ENCODE results near the gene SPPL3.
"Not testable (repeated sequence)": the region's sequence is repeated elsewhere in the genome, so short reads cannot be mapped to it uniquely, and the experiment has no call there.

The SPPL3 gene

DNA sequence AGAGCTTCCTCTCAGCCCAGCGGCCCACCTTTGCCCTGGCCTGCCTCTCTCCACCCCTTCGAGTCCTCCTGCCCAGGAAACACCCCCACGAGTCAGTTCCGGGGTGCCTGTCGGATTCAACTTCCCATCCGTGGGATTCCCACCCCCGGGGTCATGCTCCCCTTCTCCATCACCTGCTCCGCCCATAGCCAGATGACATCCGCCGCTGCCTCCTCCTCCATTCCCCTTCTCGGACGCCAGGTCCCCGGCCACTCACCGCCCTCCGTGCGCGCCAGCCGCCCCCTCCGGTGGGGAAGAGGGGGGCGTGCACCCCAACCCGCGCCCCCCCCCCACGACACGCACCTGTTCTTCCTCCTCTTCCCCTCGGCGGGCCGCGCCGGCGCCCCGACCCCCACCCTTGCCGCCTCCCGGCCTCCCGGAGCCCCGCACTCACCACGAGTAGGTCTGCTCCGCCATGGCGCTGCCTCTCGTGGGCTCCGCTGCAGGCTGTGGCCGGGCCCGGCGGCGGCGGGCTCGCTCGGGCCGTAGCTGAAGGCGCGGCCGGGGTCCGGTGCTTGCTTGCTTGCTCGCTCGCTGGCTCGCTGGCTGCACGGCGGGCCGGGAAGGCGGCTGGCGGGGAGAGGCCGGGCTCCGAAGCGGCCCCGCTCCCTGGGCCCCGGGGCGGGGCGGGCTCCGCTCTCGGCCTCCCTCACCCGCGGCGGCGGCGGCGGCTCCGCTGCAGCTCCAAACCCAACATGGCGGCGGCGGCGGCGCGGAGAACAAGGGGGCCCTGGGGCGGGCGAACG lies 554 bp downstream of the SPPL3 start:
- Histone ChIP-seq H3K9me3 (ENCODE audit: severe bottlenecking) (no peaks in the 10 kb centered on the region), H3K27ac (peak overlapping the region; percentile 83), H3K27me3 (ENCODE audit: insufficient read depth, low read depth, severe bottlenecking) (no peaks in the 10 kb centered on the region), H3K4me3 (ENCODE audit: low read depth, low read length) (peak overlapping the region; percentile 58), H3K36me3 (peaks cover 22% of the 10 kb centered on the region)
- TF ChIP-seq, protein P1, sequence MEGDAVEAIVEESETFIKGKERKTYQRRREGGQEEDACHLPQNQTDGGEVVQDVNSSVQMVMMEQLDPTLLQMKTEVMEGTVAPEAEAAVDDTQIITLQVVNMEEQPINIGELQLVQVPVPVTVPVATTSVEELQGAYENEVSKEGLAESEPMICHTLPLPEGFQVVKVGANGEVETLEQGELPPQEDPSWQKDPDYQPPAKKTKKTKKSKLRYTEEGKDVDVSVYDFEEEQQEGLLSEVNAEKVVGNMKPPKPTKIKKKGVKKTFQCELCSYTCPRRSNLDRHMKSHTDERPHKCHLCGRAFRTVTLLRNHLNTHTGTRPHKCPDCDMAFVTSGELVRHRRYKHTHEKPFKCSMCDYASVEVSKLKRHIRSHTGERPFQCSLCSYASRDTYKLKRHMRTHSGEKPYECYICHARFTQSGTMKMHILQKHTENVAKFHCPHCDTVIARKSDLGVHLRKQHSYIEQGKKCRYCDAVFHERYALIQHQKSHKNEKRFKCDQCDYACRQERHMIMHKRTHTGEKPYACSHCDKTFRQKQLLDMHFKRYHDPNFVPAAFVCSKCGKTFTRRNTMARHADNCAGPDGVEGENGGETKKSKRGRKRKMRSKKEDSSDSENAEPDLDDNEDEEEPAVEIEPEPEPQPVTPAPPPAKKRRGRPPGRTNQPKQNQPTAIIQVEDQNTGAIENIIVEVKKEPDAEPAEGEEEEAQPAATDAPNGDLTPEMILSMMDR (IDR thresholded peaks at IDR 0.05; ENCODE audit: low read depth, low read length), result no peak
- DNase-seq, result peak; percentile 56

DNA sequence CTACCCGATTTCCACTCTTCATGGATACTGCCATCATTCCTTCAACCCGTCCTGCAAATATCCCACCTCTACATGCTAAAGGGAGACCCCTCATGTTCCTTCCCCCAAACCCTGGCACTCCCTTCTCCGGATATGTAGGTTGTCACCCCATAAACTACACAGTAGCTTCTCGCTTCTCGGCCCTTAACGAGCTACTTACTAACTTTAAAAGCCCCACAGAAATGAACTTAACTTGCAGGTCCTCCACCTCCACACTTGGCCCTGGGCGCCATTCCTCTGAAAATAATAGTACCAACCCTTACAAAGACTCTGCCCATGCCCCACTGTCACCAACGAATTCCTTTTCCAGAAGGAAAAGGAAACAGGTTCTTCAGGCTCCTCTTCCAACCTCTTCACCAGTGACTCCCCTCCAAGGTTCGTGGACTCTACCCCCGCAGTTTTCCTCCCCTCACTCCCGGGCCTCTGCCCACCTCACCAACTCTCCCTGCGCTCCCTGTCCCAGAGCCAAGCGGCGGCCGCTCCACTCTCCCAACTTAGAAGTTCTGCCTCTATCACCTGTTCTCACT lies 1.2 kb downstream of the SPPL3 start:
- TF ChIP-seq, protein P1 (IDR thresholded peaks at IDR 0.05; ENCODE audit: low read depth, low read length), result no peak
- no peaks in the 10 kb centered on the region for H3K27me3 ChIP-seq (ENCODE audit: insufficient read depth, low read depth, severe bottlenecking)
- no peak overlapping the region for H3K27ac ChIP-seq
- no peak for DNase-seq
- H3K4me3 ChIP-seq (ENCODE audit: low read depth, low read length), result peak overlapping the region; percentile 58
- H3K36me3 ChIP-seq, result peaks cover 25% of the 10 kb centered on the region
- no peaks in the 10 kb centered on the region for H3K9me3 ChIP-seq (ENCODE audit: severe bottlenecking)

DNA sequence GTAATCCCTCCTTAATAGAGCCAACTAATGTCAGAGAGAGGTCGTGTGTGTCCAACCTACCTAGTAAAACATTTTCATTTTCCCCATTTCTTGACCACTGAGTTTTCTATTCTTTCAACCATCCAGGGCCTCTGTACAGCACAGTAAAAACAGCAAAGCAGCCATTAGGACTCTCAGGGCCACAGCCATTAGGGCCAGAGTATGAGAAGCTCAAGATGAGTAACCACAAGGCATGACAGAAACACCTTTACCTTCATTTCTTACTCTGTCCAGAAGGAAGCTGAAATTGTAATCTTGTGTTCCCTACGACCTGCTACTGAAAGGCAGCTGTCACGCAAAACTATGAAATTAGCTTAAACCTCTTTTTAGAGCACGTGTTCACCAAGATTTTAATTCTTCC lies 2.3 kb downstream of the SPPL3 start:
- Histone ChIP-seq H3K27me3 (ENCODE audit: insufficient read depth, low read depth, severe bottlenecking) (no peaks in the 10 kb centered on the region), H3K36me3 (peaks cover 25% of the 10 kb centered on the region), H3K27ac (no peak overlapping the region), H3K9me3 (ENCODE audit: severe bottlenecking) (no peaks in the 10 kb centered on the region), H3K4me3 (ENCODE audit: low read depth, low read length) (no peak overlapping the region)
- no peak for DNase-seq
- TF ChIP-seq, protein P1 (IDR thresholded peaks at IDR 0.05; ENCODE audit: low read depth, low read length), result no peak

DNA sequence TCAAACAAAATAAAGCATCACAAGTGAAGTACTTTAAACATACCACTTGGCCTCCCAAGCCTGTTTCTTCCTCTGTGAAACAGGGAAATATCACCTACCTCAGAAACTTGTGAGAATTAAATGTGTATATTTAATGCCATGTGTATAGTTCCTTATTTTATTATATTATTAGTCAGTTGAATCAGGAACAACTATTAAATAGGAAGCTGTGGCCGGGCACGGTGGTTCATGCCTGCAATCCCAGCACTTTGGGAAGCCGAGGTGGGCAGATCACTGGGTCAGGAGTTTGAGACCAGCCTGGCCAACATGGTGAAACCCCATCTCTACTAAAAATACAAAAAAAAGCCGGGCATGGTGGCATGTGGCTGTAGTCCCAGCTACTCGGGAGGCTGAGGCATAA lies 3.1 kb downstream of the SPPL3 start:
- DNase-seq; H3K4me3 ChIP-seq (ENCODE audit: low read depth, low read length): not testable (repeated sequence)

DNA sequence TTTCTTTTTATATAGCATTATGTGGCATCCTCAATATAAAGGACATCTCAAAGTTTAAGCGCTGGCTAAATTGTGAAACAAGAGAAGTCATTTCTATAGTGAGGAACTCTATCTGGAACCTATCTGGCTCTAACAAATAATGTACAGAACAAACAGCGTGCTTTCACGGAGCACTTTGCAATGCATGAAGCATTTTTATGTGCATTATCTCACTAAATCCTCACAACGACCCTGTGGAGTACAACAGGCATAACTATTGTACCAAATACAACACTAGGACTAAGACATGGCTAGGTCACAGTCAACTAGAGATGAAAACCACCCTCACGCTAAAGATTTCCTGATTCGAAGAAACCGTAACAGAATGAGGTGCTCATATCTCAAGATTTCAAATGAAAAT lies 8.6 kb downstream of the SPPL3 start:
- no peak overlapping the region for H3K27ac ChIP-seq
- H3K4me3 ChIP-seq (ENCODE audit: low read depth, low read length), result no peak overlapping the region
- TF ChIP-seq, protein P1 (IDR thresholded peaks at IDR 0.05; ENCODE audit: low read depth, low read length), result no peak
- peaks cover 23% of the 10 kb centered on the region for H3K36me3 ChIP-seq
- DNase-seq, result no peak
- H3K27me3 ChIP-seq (ENCODE audit: insufficient read depth, low read depth, severe bottlenecking), result no peaks in the 10 kb centered on the region
- no peaks in the 10 kb centered on the region for H3K9me3 ChIP-seq (ENCODE audit: severe bottlenecking)

More for the DNA sequence above, 3.1 kb downstream of the SPPL3 start:
- H3K27me3 ChIP-seq (ENCODE audit: insufficient read depth, low read depth, severe bottlenecking); H3K27ac ChIP-seq; H3K9me3 ChIP-seq (ENCODE audit: severe bottlenecking): not testable (repeated sequence)
- peaks cover 25% of the 10 kb centered on the region for H3K36me3 ChIP-seq

DNA sequence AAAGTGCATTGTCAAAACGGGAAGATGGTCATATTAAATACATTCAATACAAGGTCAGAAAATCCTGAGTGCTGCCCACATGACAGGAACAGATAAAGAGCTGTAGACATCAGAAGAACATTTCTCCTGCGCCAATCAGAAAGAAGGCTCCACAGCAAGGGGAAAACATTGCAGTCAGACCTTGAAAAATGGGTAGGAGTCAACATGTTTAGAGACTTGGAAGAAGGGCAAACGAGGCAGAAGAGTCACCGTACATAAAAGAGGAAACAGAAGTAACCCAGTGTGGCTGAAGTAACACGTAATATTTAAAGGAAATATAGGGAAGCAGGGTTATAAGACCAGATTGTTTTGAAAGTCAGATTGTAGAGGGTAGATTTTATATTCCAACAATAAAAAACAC lies 11.9 kb downstream of the SPPL3 start:
- Histone ChIP-seq H3K9me3 (ENCODE audit: severe bottlenecking) (no peaks in the 10 kb centered on the region), H3K27me3 (ENCODE audit: insufficient read depth, low read depth, severe bottlenecking) (no peaks in the 10 kb centered on the region), H3K4me3 (ENCODE audit: low read depth, low read length) (no peak overlapping the region), H3K27ac (no peak overlapping the region), H3K36me3 (peaks cover 8% of the 10 kb centered on the region)
- TF ChIP-seq, protein P1 (IDR thresholded peaks at IDR 0.05; ENCODE audit: low read depth, low read length), result no peak
- no peak for DNase-seq

Measured in WERI-Rb-1 (cell line).